GM10266 (cell line): Measurements from ENCODE around the gene SNCAIP.

Source experiments
- DNase-seq: peaks from one replicate; pipeline ENCODE4 v3.0.0; 2012; ENCODE audit errors: extremely low spot score
- TF ChIP-seq, protein P1 (sequence below): IDR thresholded peaks from 2 replicates; pipeline ENCODE4 v1.5.1; 2012; ENCODE audit warnings: mild to moderate bottlenecking, low read depth; ENCODE audit not compliant: control insufficient read depth, insufficient read depth; ENCODE audit errors: missing control alignments

The SNCAIP gene

DNA sequence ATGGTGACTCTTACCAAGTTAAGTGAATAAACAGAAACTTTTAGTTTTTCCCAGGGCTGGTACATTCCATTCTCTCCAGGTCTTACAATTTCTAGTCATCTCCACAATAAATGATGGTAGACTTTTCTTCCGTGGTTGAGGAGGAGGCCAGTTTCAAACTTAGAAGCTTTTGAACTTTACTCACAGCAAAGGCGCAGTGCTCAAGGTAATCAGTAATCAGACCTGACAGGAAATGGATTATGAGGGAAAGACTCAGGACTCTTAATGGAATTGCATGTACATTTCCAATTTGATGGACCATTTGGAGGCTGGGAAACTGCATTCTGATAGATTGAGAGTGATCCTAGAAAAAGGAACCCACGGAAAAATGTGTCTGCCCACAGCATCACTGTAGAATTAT lies 93.7 kb downstream of the SNCAIP start:
- TF ChIP-seq, protein P1, sequence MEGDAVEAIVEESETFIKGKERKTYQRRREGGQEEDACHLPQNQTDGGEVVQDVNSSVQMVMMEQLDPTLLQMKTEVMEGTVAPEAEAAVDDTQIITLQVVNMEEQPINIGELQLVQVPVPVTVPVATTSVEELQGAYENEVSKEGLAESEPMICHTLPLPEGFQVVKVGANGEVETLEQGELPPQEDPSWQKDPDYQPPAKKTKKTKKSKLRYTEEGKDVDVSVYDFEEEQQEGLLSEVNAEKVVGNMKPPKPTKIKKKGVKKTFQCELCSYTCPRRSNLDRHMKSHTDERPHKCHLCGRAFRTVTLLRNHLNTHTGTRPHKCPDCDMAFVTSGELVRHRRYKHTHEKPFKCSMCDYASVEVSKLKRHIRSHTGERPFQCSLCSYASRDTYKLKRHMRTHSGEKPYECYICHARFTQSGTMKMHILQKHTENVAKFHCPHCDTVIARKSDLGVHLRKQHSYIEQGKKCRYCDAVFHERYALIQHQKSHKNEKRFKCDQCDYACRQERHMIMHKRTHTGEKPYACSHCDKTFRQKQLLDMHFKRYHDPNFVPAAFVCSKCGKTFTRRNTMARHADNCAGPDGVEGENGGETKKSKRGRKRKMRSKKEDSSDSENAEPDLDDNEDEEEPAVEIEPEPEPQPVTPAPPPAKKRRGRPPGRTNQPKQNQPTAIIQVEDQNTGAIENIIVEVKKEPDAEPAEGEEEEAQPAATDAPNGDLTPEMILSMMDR: no peak
- DNase-seq: no peak

DNA sequence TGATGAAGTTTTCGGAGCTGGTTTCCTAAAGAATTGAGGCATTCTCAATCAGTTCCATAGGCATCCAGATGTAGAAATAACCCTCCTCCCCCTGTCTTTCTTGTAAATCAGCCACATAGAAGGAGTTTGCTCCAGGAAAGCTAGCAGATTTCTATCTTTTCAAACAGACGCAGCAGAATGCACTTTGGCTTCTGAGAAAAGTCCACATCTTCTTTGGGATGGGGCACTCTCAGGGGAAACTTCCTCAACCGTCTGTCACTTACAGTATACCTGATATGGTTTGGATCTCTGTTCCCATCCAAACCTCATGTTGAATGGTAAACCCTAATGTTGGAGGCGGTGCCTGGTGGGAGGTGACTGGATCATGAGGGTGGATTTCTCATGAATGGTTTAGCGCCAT lies 94.1 kb downstream of the SNCAIP start:
- no peak for DNase-seq
- TF ChIP-seq, protein P1: no peak

DNA sequence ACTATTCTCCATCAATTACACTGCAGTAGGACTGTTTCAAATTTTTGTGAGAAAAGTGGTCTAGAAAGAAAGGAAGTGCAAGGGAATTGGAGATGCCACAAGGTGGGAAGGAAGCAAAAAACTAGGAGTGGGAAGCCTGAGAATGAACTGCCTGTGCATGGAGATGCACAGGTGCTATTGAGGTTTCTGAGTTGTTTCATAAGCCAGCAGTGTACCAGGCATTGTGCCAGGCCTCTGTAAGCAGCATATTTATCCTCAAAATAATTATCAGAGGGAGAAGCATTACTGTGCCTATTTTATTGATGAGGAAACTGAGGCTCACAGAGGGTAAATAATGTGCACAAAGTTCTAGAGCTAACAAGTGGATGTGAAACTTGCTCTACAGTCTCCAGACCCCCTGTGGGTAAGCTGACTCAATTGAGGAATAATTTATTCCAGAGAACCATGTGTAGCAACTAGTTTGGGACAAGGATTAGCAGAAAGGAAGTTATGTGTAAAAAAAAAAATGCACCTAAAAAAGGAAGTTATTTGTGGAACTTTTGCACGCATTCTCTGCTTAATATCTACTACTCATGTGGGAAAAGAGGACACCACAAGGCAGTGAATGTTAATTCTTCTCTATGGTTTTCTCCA lies 96.7 kb downstream of the SNCAIP start:
- DNase-seq: no peak
- TF ChIP-seq, protein P1: no peak

DNA sequence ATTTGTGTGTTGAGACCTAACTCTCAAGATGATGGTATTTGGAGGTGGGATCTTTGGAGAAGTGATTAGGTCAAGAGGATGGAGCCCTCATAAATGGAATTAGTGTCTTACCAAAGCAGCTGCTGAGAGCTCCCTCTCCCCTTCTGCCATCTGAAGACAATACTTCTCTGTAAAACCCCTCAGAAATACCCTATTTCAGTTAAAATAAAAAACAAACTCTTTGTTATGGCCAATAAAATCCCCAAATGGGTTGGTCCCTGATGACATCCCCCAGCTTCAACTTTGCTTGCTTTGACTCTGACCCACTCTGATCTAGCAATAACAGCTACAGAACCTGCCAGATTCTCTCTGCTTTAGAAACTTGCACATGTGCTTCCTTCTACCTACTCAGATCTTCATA lies 100.9 kb downstream of the SNCAIP start:
- TF ChIP-seq, protein P1: no peak
- no peak for DNase-seq

DNA sequence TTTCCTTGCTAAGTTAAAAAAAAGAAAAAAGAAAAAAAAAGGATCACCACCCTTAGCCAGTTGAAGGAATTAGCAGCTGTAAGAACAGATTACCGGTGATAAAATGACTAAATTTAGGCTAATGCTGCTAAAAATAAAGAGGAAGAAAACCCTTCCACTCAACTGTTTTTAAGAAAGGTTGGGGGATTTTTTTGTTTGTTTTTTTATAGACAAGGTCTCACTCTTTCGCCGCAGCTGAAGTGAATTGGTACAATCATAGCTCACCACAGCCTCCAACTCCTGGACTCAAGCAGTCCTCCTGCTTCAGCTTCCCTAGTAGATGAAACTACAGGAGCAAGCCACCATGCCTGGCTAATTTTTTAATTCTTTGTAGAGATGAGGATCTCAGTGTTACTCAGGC lies 101.7 kb downstream of the SNCAIP start:
- DNase-seq: no peak
- TF ChIP-seq, protein P1: no peak

DNA sequence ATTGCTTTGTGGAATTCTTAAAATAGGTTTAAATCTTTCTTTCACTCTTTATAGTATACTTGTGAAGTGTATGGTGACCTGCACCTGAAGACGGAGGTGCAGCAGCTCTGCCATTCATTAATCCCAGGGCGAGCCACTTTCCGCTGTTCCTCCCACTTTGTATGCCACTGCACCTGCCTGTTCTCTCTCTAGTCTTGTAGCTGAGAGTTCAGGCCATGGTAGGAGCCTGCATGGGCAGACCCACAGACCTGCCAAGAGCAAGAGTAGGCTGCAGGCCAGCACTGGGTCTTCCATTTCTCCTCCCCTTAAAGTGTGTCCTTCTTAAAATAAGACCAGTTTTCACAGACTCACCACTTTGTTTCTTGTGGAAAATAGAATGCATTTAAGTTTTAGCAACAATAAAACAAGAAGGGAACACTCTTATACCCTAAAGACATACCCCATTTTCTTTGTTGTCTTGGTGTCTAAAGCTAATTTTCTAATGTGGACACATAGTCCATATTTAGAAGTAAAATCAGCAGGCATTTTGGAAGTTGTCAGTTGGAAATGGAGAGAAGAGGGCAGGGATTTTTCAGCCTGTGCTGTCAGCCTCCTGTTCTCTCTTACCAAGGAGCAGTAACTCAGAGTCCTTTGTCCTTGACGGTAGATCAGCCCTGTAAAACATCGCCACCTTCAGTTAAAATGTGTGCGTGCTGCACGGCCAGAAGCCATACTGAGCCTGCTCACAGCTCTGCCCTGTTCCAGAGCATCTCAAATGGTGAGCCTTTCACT lies 103.2 kb downstream of the SNCAIP start:
- DNase-seq: peak; percentile 47
- TF ChIP-seq, protein P1: peak; percentile 93

DNA sequence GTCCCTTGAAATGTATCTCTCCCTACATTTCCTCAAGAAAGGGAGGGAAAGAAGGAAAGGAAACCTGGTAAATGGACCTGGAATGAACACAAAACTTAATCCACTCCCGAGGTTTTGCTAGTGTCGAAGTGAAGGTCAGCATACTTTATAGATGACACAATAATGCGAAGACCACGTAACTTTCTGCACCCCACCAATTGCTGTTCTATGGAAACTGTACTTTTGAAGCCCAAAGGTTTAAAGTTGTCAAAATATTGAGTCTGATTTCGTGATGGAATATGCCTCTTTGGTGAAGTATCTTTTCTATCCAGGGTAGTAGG lies 103.7 kb downstream of the SNCAIP start:
- TF ChIP-seq, protein P1: no peak
- no peak for DNase-seq
